Transverse colon (tissue), 4 donors: ENCODE measurements around the gene MAP4K4. TPM values are rescaled to one million over a fixed set of nuclear protein-coding genes. Genes with fewer than 3 reads are reported as not detected.

Source experiments
- DNase-seq: peaks from one replicate; pipeline ENCODE4 v3.0.0-alpha.2; 2019
- H3K27ac ChIP-seq, 4 donors: fragments of 200-600 bp; sonication (generic); 2 replicates each; pipeline ENCODE4 v1.5.1; 2016 to 2018; ENCODE audit warnings: inconsistent platforms in 4 of 4
- H3K27me3 ChIP-seq: fragments of 200-600 bp; sonication (generic); 2 replicates; pipeline ENCODE4 v1.5.1; 2017; ENCODE audit warnings: inconsistent platforms
- H3K36me3 ChIP-seq, 4 donors: fragments of 200-600 bp; sonication (generic); 2 replicates each; pipeline ENCODE4 v1.5.1; 2017 to 2019; ENCODE audit warnings: inconsistent platforms in 4 of 4
- H3K4me1 ChIP-seq, 4 donors: fragments of 200-600 bp; sonication (generic); 2 replicates each; pipeline ENCODE4 v1.5.1; 2017 to 2020; ENCODE audit warnings: inconsistent platforms in 4 of 4
- H3K4me3 ChIP-seq, 4 donors: fragments of 200-600 bp; sonication (generic); 1 replicate in 1 of 4; 2 replicates in 3 of 4; pipeline versions ENCODE4 v1.5.1 to v1.6.1; 2017 to 2019; ENCODE audit warnings: inconsistent platforms in 4 of 4
- H3K9me3 ChIP-seq, 2 donors: fragments of 200-600 bp; sonication (generic); 2 replicates each; pipeline ENCODE4 v1.5.1; 2017 to 2019; ENCODE audit warnings: inconsistent platforms in 2 of 2
- CTCF ChIP-seq, 5 experiments: fragments of 200-600 bp in 3 of 5; fragments of 450-650 bp in 2 of 5; sonication (generic) in 3 of 5; IDR thresholded peaks; 1 replicate in 2 of 5; 2 replicates in 3 of 5; pipeline ENCODE4 v1.5.1; 2016 to 2017; ENCODE audit warnings: antibody characterized with exemption in 5 of 5, inconsistent platforms in 3 of 5, mild to moderate bottlenecking in 2 of 5, moderate library complexity in 1 of 5
- EP300 ChIP-seq: sonication (generic); formaldehyde crosslinking; IDR thresholded peaks from one replicate; pipeline ENCODE4 v1.6.1; 2017; ENCODE audit warnings: antibody characterized with exemption, low read depth
- POLR2A ChIP-seq: fragments of 450-650 bp; IDR thresholded peaks from one replicate; pipeline ENCODE4 v1.6.1; 2016; ENCODE audit warnings: antibody characterized with exemption, mild to moderate bottlenecking, moderate library complexity
- POLR2AphosphoS5 ChIP-seq, 3 donors: sonication (generic); formaldehyde crosslinking; IDR thresholded peaks; one replicate each; pipeline ENCODE4 v1.6.1; 2016; ENCODE audit warnings: antibody characterized with exemption in 3 of 3
- WGBS, 2 donors: methylation state at CpG; one replicate each; pipeline ENCODE4 v1.1.5; 2018; ENCODE audit warnings: low coverage in 1 of 2; 5-methylcytosine and 5-hydroxymethylcytosine counted together
- in situ Hi-C, 4 donors: fragments of 200-750 bp; cut with MboI; loops; one replicate each; pipeline versions ENCODE4 v1.15.0 to v1.15.1; 2017; ENCODE audit warnings: low sequenced_read_pairs in 3 of 4, low pct_ligation_motif_present in 1 of 4, low pct_unique_long_range_greater_than_20kb in 1 of 4
- intact Hi-C: fragments of 100-400 bp; cut with DNase I; formaldehyde crosslinking; loops from one replicate; pipeline ENCODE4 v1.15.1; 2023; ENCODE audit warnings: low total_unique reads
- total RNA-seq, 4 donors: library from RNA; depleted of rRNA; stranded (reverse); fragments of >200 nt; gene quantifications; one replicate each; pipeline ENCODE4 v1.1.0, GENCODE V29; 2016

MAP4K4 gene
- total RNA-seq, 4 donors from 2014 or later = 20.3 to 42.3 (median 29.6) TPM

DNA sequence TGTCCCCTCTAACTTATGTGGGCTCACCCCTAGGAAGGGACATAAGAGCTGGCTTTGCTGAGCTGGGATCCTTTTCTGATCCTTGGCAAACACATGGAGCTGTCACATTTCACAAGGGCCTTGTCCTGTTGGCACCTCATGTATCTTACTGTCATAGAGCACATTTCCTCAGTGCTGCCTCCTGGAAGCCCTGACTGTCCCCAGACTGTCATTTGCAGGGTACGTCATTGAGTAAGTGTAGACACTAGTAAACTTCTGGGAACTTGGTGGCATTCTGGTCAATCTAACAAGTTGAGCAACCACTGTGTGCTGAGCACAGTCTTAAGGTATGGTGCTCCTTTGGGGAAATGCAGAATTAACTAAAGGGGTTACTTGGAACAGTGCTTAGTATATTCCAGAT, 199.8 kb downstream of the MAP4K4 start:
- Histone ChIP-seq H3K36me3 (peaks cover 0 to 18% (median 0%) of the 10 kb centered on the region in 4 donors), H3K27ac (no peak overlapping the region), H3K4me3 (no peak overlapping the region), H3K4me1 (no peaks in the 10 kb centered on the region), H3K9me3 (no peaks in the 10 kb centered on the region), H3K27me3 (no peaks in the 10 kb centered on the region)
- intact Hi-C loops = no loop called here
- TF ChIP-seq CTCF (IDR thresholded peaks at IDR 0.05) = no peak
- TF ChIP-seq POLR2A = no peak
- TF ChIP-seq POLR2AphosphoS5 (IDR thresholded peaks at IDR 0.05) = no peak
- no peak for TF ChIP-seq EP300
- no peak for DNase-seq
- in situ Hi-C loops = loop anchor here in 2 of 4 donors (25.0 kb wide), 1 partner anchor 540 kb away; no protein-coding TSS in a partner anchor
- 100% methylated on average over 1 of the region's 1 CpG; no CpG with 5 or more reads in 1 of the 2 donors for WGBS, 2 donors

DNA sequence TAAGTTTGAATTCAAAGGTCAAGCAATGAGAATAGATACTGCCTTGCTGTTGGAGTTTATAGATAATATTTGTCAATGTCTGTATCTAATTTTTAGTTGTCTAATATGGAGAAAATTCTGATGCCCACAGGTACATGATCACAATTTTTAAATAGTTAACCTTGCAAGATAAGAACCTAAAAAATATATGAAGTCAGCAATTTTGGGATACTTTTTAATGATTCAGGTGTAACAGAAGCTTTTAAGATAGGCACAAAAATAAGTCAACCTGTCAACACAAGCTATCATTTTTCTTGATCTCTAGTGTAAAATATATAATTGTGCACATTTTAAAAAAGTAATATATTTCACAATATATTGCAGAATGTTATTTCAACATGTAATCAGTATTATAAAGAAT, 201.8 kb downstream of the MAP4K4 start:
- Histone ChIP-seq H3K27me3 (no peaks in the 10 kb centered on the region), H3K4me3 (no peak overlapping the region), H3K9me3 (no peaks in the 10 kb centered on the region), H3K4me1 (no peaks in the 10 kb centered on the region), H3K36me3 (peaks cover 0 to 1% (median 0%) of the 10 kb centered on the region in 4 donors), H3K27ac (no peak overlapping the region)
- in situ Hi-C loops (loop anchor here in 2 of 4 donors (25.0 kb wide), 1 partner anchor 538 kb away; no protein-coding TSS in a partner anchor), intact Hi-C loops (no loop called here)
- TF ChIP-seq POLR2AphosphoS5 (IDR thresholded peaks at IDR 0.05) = no peak
- TF ChIP-seq EP300 = no peak
- no peak for TF ChIP-seq POLR2A
- TF ChIP-seq CTCF (IDR thresholded peaks at IDR 0.05) = no peak
- no peak for DNase-seq

- WGBS, 2 donors = 78 to 80% methylated on average over 1 of the region's 1 CpG
- no peaks in the 10 kb centered on the region for H3K27me3 ChIP-seq
- intact Hi-C loops (no loop called here), in situ Hi-C loops (loop anchor here in 2 of 4 donors (25.0 kb wide), 1 partner anchor 537 kb away; no protein-coding TSS in a partner anchor)
- no peaks in the 10 kb centered on the region for H3K36me3 ChIP-seq
- DNase-seq = no peak
- H3K4me1 ChIP-seq = no peaks in the 10 kb centered on the region
- H3K9me3 ChIP-seq = no peaks in the 10 kb centered on the region
- H3K27ac ChIP-seq = no peak overlapping the region
- H3K4me3 ChIP-seq = no peak overlapping the region
- TF ChIP-seq EP300 = no peak
- no peak for TF ChIP-seq CTCF (IDR thresholded peaks at IDR 0.05)
- TF ChIP-seq POLR2AphosphoS5 (IDR thresholded peaks at IDR 0.05) = no peak
These were observed 202.4 kb downstream of the MAP4K4 start for GRCh38 chr2:101899871-101900270.

DNA sequence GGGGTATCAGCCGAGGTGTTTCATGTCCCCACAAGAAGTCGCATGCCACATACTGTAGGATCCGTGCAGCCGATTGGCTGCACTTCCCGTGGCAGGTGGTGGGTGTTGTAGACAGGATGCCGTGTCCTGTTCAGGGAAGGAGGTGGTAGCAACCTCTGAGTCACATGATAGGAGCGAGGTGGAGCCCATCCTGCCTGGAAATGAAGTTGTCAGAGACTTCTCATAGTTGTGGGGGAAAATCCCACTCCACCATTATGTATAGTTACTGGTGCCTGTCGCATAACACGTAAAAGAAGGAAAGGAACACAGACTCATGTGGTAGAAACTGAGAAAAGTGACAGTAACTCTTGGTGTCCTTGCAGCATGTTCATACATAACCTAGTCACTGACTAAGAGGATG, 202.9 kb downstream of the MAP4K4 start:
- Histone ChIP-seq H3K9me3 (no peaks in the 10 kb centered on the region), H3K4me1 (no peaks in the 10 kb centered on the region), H3K36me3 (no peaks in the 10 kb centered on the region), H3K27me3 (no peaks in the 10 kb centered on the region), H3K27ac (no peak overlapping the region), H3K4me3 (no peak overlapping the region)
- WGBS, 2 donors = 90% methylated on average over 9 of the region's 9 CpGs; no CpG with 5 or more reads in 1 of the 2 donors
- no peak for DNase-seq
- in situ Hi-C loops = no loop called here
- intact Hi-C loops = no loop called here
- no peak for TF ChIP-seq CTCF (IDR thresholded peaks at IDR 0.05)
- no peak for TF ChIP-seq POLR2AphosphoS5 (IDR thresholded peaks at IDR 0.05)
- TF ChIP-seq EP300 = no peak
- TF ChIP-seq POLR2A = no peak
